RWPE1 (cell line): ENCODE measurements around the gene S100A13.
A peak's percentile ranks its signal among the peaks of the same experiment; 100 is the strongest.

Experiments used
- CTCF ChIA-PET: fragments of 350-600 bp; sonication (Branson Sonifier 250); formaldehyde crosslinking; extraction: SDS; loops from one replicate; lab custom pipeline; 2021; lab: Yijun Ruan, JAX
- POLR2A ChIA-PET: fragments of 400-600 bp; formaldehyde crosslinking; extraction: SDS; loops from one replicate; lab custom pipeline; 2020; ENCODE audit warnings: antibody characterized with exemption; ENCODE audit not compliant: low non-redundant PET; lab: Yijun Ruan, JAX
- DNase-seq: peaks from one replicate; pipeline ENCODE4 v3.0.0; 2012; ENCODE audit warnings: low spot score
- H3K27ac ChIP-seq: fragments of 450-650 bp; 2 replicates; pipeline ENCODE4 v1.5.1; 2017
- TF ChIP-seq, protein P1 (sequence below): fragments of 450-650 bp; conservative IDR thresholded peaks from 2 replicates; pipeline ENCODE4 v1.5.1; 2017; ENCODE audit warnings: low read depth, mild to moderate bottlenecking

Gene S100A13

DNA sequence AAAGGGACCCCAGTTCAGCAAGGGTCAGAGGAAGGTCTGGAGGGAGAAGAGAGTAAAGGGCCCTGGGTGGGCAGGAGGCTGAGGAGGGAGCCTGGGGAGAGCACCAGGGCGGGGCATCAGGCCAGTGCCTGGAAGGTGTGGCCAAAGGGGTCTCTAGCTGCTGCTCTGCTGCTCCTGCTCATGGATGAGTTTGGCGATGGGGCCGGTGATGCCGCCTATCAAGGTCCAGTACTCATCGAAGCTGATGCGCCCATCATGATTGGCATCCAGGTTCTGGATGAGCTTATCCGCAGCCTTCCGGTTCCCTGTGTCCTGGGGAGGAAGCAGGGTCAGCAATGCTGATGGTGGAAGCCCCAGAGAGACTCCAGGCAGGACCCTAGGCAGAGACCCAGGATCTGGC is 19.9 kb downstream of the S100A13 start:
- TF ChIP-seq, protein P1, sequence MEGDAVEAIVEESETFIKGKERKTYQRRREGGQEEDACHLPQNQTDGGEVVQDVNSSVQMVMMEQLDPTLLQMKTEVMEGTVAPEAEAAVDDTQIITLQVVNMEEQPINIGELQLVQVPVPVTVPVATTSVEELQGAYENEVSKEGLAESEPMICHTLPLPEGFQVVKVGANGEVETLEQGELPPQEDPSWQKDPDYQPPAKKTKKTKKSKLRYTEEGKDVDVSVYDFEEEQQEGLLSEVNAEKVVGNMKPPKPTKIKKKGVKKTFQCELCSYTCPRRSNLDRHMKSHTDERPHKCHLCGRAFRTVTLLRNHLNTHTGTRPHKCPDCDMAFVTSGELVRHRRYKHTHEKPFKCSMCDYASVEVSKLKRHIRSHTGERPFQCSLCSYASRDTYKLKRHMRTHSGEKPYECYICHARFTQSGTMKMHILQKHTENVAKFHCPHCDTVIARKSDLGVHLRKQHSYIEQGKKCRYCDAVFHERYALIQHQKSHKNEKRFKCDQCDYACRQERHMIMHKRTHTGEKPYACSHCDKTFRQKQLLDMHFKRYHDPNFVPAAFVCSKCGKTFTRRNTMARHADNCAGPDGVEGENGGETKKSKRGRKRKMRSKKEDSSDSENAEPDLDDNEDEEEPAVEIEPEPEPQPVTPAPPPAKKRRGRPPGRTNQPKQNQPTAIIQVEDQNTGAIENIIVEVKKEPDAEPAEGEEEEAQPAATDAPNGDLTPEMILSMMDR: no peak
- ChIA-PET POLR2A (interaction anchor here (0.7 kb wide), 1 partner anchor 8 kb away, joined by 3 read pairs; the partner anchor contains the start of gene S100A14), CTCF (interaction anchor here (0.6 to 1.2 kb wide), 4 partner anchors 10 to 97 kb away, joined by 3 to 5 read pairs (median 4); no protein-coding TSS in a partner anchor)
- no peak for DNase-seq
- H3K27ac ChIP-seq: peak overlapping the region; percentile 99

DNA sequence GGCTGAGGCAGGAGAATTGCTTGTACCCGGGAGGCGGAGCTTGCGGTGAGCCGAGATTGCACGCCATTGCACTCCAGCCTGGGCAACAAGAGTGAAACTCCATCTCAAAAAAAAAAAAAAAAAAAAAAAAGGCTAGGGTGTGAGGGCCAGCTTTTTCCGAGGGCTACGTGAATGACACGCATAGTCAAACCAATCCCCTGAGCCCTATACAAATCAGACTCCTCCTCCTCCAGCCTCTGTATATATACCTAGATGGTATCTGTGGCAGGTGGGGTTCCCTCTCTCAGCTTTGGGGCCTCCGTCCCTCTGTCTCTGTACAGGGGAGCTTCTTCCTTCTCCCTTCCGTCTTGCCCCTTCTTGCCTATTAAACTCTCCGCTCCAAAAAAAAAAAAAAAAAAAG is 21.1 kb downstream of the S100A13 start:
- peak overlapping the region; percentile 99 for H3K27ac ChIP-seq
- CTCF ChIA-PET: interaction anchor here (0.6 to 1.0 kb wide), 3 partner anchors 34 to 403 kb away, joined by 3 to 4 read pairs (median 3); no protein-coding TSS in a partner anchor
- TF ChIP-seq, protein P1: no peak
- no peak for DNase-seq
- POLR2A ChIA-PET: interaction anchor here (0.7 kb wide), 1 partner anchor 24 kb away, joined by 3 read pairs; no protein-coding TSS in a partner anchor

DNA sequence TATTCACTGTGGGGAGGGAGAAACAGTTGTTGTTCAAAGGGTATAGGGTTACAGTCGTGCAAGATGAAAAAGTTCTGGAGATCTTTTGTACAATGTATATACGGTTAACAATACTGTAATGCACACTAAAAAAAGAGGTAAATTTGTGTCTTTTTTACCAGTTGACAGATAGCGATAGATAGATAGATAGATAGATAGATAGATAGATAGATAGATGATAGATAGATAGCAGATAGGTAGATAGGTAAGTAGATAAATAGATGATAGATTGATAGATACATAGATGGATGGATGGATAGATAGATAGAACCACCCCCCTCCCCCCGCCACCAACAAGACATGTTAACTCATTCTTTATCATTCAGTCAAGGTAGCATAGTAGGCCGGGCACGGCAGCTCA is 24.6 kb downstream of the S100A13 start:
- POLR2A ChIA-PET: interaction anchor here (0.5 to 0.8 kb wide), 2 partner anchors 26 to 30 kb away, joined by 3 to 4 read pairs; no protein-coding TSS in a partner anchor
- TF ChIP-seq, protein P1: no peak
- no peak for DNase-seq
- CTCF ChIA-PET: interaction anchor here (0.7 kb wide), 1 partner anchor 1122 kb away, joined by 4 read pairs; no protein-coding TSS in a partner anchor
- H3K27ac ChIP-seq: peak overlapping the region; percentile 43

- CTCF ChIA-PET: no interaction called here
- DNase-seq: no peak
- POLR2A ChIA-PET: no interaction called here
- TF ChIP-seq, protein P1: no peak
- peak overlapping the region; percentile 55 for H3K27ac ChIP-seq
Observed at GRCh38 chr1:153599847-153600246, 27.5 kb downstream of the S100A13 start.

- TF ChIP-seq, protein P1: no peak
- H3K27ac ChIP-seq: peak overlapping the region; percentile 55
- DNase-seq: no peak
- CTCF ChIA-PET: interaction anchor here (1.4 kb wide), 1 partner anchor 26 kb away, joined by 6 read pairs; no protein-coding TSS in a partner anchor
- POLR2A ChIA-PET: no interaction called here
Observed at GRCh38 chr1:153598309-153599172, 28.8 kb downstream of the S100A13 start.

DNA sequence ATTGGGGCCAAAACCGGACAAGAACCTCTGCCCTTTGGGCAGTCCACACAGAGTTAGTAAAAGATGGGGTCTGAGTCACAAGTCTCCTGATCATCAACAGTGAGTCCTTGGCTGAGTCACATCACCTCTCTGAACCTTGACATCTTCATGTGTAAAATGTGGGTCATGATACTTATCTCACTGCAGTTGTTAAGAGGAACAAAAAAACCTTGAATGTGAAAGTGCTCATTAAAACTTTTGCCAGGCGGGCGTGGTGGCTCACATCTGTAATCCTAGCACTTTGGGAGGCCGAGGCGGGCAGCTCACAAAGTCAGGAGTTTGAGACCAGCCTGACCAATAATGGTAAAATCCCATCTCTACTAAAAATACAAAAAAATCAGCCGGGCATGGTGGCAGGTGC is 30.1 kb downstream of the S100A13 start:
- ChIA-PET POLR2A (no interaction called here), CTCF (interaction anchor here (0.6 to 1.4 kb wide), 2 partner anchors 25 to 102 kb away, joined by 3 to 6 read pairs; no protein-coding TSS in a partner anchor)
- TF ChIP-seq, protein P1: no peak
- peak overlapping the region; percentile 44 for H3K27ac ChIP-seq
- no peak for DNase-seq
